Colon (tissue), 2 donors: ENCODE measurements around the gene IRF4.

Experiments used
- FAIRE-seq: peaks from 2 replicates; lab custom pipeline; 2012; peaks lifted over from hg19 to GRCh38; lab: Jason Lieb, UNC
- donor health status: control.
- donor health status: control.

The IRF4 gene

GRCh38 chr6:444653-445275 is 53.2 kb downstream of the IRF4 start:
- FAIRE-seq = no peak

GRCh38 chr6:445571-446417 is 54.2 kb downstream of the IRF4 start:
- FAIRE-seq = no peak

- no peak for FAIRE-seq
Observed at GRCh38 chr6:446418-447366, 55.1 kb downstream of the IRF4 start.

- FAIRE-seq = no peak
Observed at GRCh38 chr6:447381-448165, 56.0 kb downstream of the IRF4 start.

GRCh38 chr6:448296-449056 is 56.9 kb downstream of the IRF4 start:
- no peak for FAIRE-seq

- FAIRE-seq = no peak
Observed at GRCh38 chr6:449057-449430, 57.5 kb downstream of the IRF4 start.

- FAIRE-seq = no peak
Observed at GRCh38 chr6:449486-450419, 58.2 kb downstream of the IRF4 start.

GRCh38 chr6:451336-451735 is 59.8 kb downstream of the IRF4 start:
- FAIRE-seq = no peak

- no peak for FAIRE-seq
Observed at GRCh38 chr6:451847-452246, 60.3 kb downstream of the IRF4 start.

GRCh38 chr6:452301-453067 is 60.9 kb downstream of the IRF4 start:
- FAIRE-seq = no peak

- no peak for FAIRE-seq
Observed at GRCh38 chr6:453152-453551, 61.6 kb downstream of the IRF4 start.

GRCh38 chr6:454148-454991 is 62.8 kb downstream of the IRF4 start:
- no peak for FAIRE-seq

- FAIRE-seq = no peak
Observed at GRCh38 chr6:455006-455585, 63.5 kb downstream of the IRF4 start.

GRCh38 chr6:455835-456234 is 64.3 kb downstream of the IRF4 start:
- no peak for FAIRE-seq

- no peak for FAIRE-seq
Observed at GRCh38 chr6:456358-456867, 64.9 kb downstream of the IRF4 start.

- FAIRE-seq = no peak
Observed at GRCh38 chr6:456887-457286, 65.3 kb downstream of the IRF4 start.
